ENCODE measurements around the gene WASF1.

- TF ChIP-seq CTCF (IDR thresholded peaks at IDR 0.05) (no peak), POLR2A (IDR thresholded peaks at IDR 0.05) (no peak)
These were observed 63.2 kb downstream of the WASF1 start for GRCh38 chr6:110116258-110116657.

Data from testis (tissue), 2 donors.